Sigmoid colon (tissue), 7 donors: Measurements from ENCODE around the gene PDLIM5. TPM values are rescaled to one million over a fixed set of nuclear protein-coding genes. Genes with fewer than 3 reads are reported as not detected.

Experiments
- DNase-seq: peaks from one replicate; pipeline ENCODE4 v3.0.0-alpha.2; 2019
- H3K27ac ChIP-seq, 4 donors: fragments of 200-600 bp; sonication (generic); one replicate each; pipeline ENCODE4 v1.5.1; 2016 to 2019; ENCODE audit warnings: mild to moderate bottlenecking in 1 of 4
- H3K27me3 ChIP-seq, 3 donors: fragments of 200-600 bp; sonication (generic); one replicate each; pipeline ENCODE4 v1.5.1; 2019; ENCODE audit warnings: mild to moderate bottlenecking in 1 of 3
- H3K36me3 ChIP-seq, 4 donors: fragments of 200-600 bp; sonication (generic); one replicate each; pipeline ENCODE4 v1.5.1; 2016 to 2019
- H3K4me1 ChIP-seq, 4 donors: fragments of 200-600 bp; sonication (generic); one replicate each; pipeline ENCODE4 v1.5.1; 2017 to 2019
- H3K4me3 ChIP-seq, 4 donors: fragments of 200-600 bp; sonication (generic); one replicate each; pipeline ENCODE4 v1.5.1; 2017 to 2019; ENCODE audit warnings: mild to moderate bottlenecking in 2 of 4, moderate library complexity in 1 of 4
- H3K9me3 ChIP-seq, 4 donors: fragments of 200-600 bp in 3 of 4; sonication (generic) in 3 of 4; one replicate each; pipeline versions ENCODE4 v1.5.1 to v1.6.1; 2013 to 2019
- EP300 ChIP-seq, 4 donors: sonication (generic); formaldehyde crosslinking; IDR thresholded peaks; one replicate each; pipeline ENCODE4 v1.6.1; 2017; ENCODE audit warnings: antibody characterized with exemption in 4 of 4
- POLR2A ChIP-seq, 2 donors: fragments of 450-650 bp; IDR thresholded peaks; one replicate each; pipeline ENCODE4 v1.6.1; 2016; ENCODE audit warnings: antibody characterized with exemption in 2 of 2, mild to moderate bottlenecking in 2 of 2, moderate library complexity in 2 of 2
- POLR2AphosphoS5 ChIP-seq, 4 donors: sonication (generic); formaldehyde crosslinking; IDR thresholded peaks; one replicate each; pipeline ENCODE4 v1.6.1; 2017; ENCODE audit warnings: antibody characterized with exemption in 4 of 4
- WGBS, 2 donors: extraction: QIAGEN DNeasy Blood & Tissue Kit; methylation state at CpG; one replicate each; pipeline ENCODE4 v1.1.7; 2013; 5-methylcytosine and 5-hydroxymethylcytosine counted together
- intact Hi-C: fragments of 100-400 bp; cut with DNase I; formaldehyde crosslinking; loops from one replicate; pipeline ENCODE4 v1.15.1; 2023
- polyA plus RNA-seq, 3 donors: library from polyadenylated mRNA; stranded (reverse); fragments of 200-250 nt; gene quantifications; one replicate each; pipeline ENCODE4 v1.2.3, GENCODE V29; 2013
- total RNA-seq, 4 donors: library from RNA; depleted of rRNA; stranded (reverse); fragments of >200 nt; gene quantifications; one replicate each; pipeline ENCODE4 v1.1.0, GENCODE V29; 2016
- TF ChIP-seq, protein P1 (sequence below), 4 experiments: fragments of 450-650 bp in 3 of 4; fragments of 200-600 bp in 1 of 4; IDR thresholded peaks; one replicate each; pipeline ENCODE4 v1.5.1; 2016 to 2019; ENCODE audit warnings: antibody characterized with exemption in 4 of 4, mild to moderate bottlenecking in 3 of 4, moderate library complexity in 2 of 4
- donor health status: healthy with polysubstance abuse.
- donor health status: Bipolar disorder and iron deficiency.
- donor health status: healthy.

PDLIM5 gene
- total and polyA plus RNA-seq, 7 donors: 31.2 to 221 (median 167) TPM

DNA sequence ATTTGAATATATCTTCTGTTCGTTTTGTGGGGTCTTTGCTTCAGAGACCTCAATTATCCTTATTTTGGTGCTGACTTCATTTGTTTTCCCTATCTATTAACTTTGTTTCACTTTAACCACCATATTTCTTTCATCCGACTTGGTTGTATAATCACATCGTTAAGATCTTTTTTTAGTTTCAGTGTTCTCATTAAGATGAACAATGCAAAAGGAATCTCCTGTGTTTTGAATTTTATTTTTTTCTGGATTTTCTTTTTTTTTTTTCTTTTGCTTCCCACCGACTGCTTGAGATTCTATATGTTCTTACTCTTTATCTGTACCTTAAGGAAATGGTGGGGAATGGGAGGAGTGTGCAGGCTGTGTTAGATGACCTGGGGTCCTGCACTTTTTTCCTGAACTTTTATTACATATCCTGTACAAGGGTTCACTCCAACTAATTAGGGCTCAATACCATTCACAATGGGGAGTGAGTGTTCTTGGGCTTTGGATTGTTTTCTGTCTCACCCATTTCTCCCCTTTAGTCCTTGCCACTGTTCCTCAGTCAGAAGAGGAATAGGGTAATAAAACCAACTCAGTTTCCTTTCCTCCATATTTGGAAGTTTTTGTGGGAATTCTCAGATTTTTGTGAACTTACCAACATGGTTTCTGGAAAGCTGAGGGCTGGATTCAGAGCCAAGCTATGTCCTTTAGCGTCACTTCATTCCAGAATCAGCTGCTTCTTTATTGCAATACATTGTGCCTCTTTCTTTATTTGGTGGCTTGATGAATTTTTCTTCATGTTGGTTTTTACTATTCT is 262.8 kb downstream of the PDLIM5 start:
- intact Hi-C loops: no loop called here
- TF ChIP-seq EP300 (IDR thresholded peaks at IDR 0.05): no peak
- TF ChIP-seq, protein P1, sequence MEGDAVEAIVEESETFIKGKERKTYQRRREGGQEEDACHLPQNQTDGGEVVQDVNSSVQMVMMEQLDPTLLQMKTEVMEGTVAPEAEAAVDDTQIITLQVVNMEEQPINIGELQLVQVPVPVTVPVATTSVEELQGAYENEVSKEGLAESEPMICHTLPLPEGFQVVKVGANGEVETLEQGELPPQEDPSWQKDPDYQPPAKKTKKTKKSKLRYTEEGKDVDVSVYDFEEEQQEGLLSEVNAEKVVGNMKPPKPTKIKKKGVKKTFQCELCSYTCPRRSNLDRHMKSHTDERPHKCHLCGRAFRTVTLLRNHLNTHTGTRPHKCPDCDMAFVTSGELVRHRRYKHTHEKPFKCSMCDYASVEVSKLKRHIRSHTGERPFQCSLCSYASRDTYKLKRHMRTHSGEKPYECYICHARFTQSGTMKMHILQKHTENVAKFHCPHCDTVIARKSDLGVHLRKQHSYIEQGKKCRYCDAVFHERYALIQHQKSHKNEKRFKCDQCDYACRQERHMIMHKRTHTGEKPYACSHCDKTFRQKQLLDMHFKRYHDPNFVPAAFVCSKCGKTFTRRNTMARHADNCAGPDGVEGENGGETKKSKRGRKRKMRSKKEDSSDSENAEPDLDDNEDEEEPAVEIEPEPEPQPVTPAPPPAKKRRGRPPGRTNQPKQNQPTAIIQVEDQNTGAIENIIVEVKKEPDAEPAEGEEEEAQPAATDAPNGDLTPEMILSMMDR (IDR thresholded peaks at IDR 0.05): no peak
- TF ChIP-seq POLR2AphosphoS5 (IDR thresholded peaks at IDR 0.05): no peak
- TF ChIP-seq POLR2A (IDR thresholded peaks at IDR 0.05): no peak
- Histone ChIP-seq H3K27me3 (no peaks in the 10 kb centered on the region), H3K9me3 (no peaks in the 10 kb centered on the region), H3K4me1 (no peaks in the 10 kb centered on the region), H3K36me3 (no peaks in the 10 kb centered on the region), H3K4me3 (no peak overlapping the region), H3K27ac (no peak overlapping the region)
- no peak for DNase-seq
- WGBS, 2 donors: 79 to 83% methylated on average over 5 of the region's 5 CpGs

DNA sequence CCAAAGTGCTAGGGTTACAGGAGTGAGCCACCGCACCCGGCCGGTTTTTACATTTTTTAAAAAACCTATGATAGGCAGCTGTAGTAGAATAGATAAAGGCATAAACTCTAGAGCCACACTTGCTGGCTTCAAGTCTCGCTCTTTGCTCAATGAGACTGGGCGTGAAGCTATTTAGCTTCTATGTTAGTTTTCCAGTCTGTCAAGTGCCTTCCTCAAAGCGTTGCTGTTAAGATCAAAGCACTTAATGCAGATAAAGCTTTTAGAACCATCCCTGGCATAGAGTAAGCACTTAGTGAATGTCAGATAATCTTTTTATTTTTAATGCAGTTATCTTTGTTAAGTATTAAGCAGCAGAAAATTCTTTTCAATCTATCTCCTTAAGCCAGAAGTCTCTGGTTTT is 264.0 kb downstream of the PDLIM5 start:
- Histone ChIP-seq H3K27me3 (no peaks in the 10 kb centered on the region), H3K4me1 (no peaks in the 10 kb centered on the region), H3K27ac (no peak overlapping the region), H3K4me3 (no peak overlapping the region), H3K36me3 (no peaks in the 10 kb centered on the region), H3K9me3 (no peaks in the 10 kb centered on the region)
- intact Hi-C loops: no loop called here
- DNase-seq: no peak
- WGBS, 2 donors: 92 to 93% methylated on average over 6 of the region's 6 CpGs
- TF ChIP-seq EP300 (IDR thresholded peaks at IDR 0.05) (no peak), POLR2A (IDR thresholded peaks at IDR 0.05) (no peak), POLR2AphosphoS5 (IDR thresholded peaks at IDR 0.05) (no peak)
- TF ChIP-seq, protein P1 (IDR thresholded peaks at IDR 0.05): no peak

Other genes with a start within 250 kb of the PDLIM5 start
- gene SMARCAD1, start 244.1 kb upstream of the PDLIM5 start, total RNA-seq: 10 to 100 TPM; 15.8 to 21.4 (median 16.8) TPM
- gene SMARCAD1, start 244.1 kb upstream of the PDLIM5 start, polyA plus RNA-seq: 1 to 10 TPM; 3.7 to 9.0 (median 4.2) TPM
- 1 to 10 TPM in 3 of 4 donors, under 1 TPM in 1; 0.54 to 2.2 (median 1.7) TPM for gene HPGDS, start 109.1 kb upstream of the PDLIM5 start, total RNA-seq
- gene HPGDS, start 109.1 kb upstream of the PDLIM5 start, polyA plus RNA-seq: 1 to 10 TPM; 1.0 to 3.7 (median 3.6) TPM